Endothelial cell (in vitro differentiated cells): ENCODE measurements around the gene SEMA4D. TPM values are rescaled to one million over a fixed set of nuclear protein-coding genes. Genes with fewer than 3 reads are reported as not detected.

ENCODE experiments used
- DNase-seq: peaks from one replicate; pipeline ENCODE4 v3.0.0; 2021; ENCODE audit warnings: low spot score
- H3K27ac Mint-ChIP-seq: one replicate; pipeline ENCODE4 v1.8.0; 2021; ENCODE audit warnings: mixed read lengths, inconsistent platforms; ENCODE audit not compliant: unreplicated experiment
- H3K27me3 Mint-ChIP-seq: one replicate; pipeline ENCODE4 v1.8.0; 2021; ENCODE audit warnings: mild to moderate bottlenecking, moderate library complexity, mixed read lengths, inconsistent platforms; ENCODE audit not compliant: unreplicated experiment
- H3K36me3 Mint-ChIP-seq: one replicate; pipeline ENCODE4 v1.8.0; 2021; ENCODE audit warnings: mild to moderate bottlenecking, low read depth, mixed read lengths, inconsistent platforms; ENCODE audit not compliant: unreplicated experiment
- H3K4me1 Mint-ChIP-seq: one replicate; pipeline ENCODE4 v1.8.0; 2021; ENCODE audit warnings: mild to moderate bottlenecking, mixed read lengths, inconsistent platforms; ENCODE audit not compliant: unreplicated experiment
- H3K4me3 Mint-ChIP-seq: one replicate; pipeline ENCODE4 v1.8.0; 2021; ENCODE audit warnings: mild to moderate bottlenecking, mixed read lengths, inconsistent platforms; ENCODE audit not compliant: unreplicated experiment
- H3K9me3 Mint-ChIP-seq: one replicate; pipeline ENCODE4 v1.8.0; 2021; ENCODE audit warnings: mixed read lengths, inconsistent platforms; ENCODE audit not compliant: unreplicated experiment
- CTCF ChIP-seq: fragments of 200-600 bp; sonication (generic); IDR thresholded peaks from one replicate; pipeline ENCODE4 v1.5.0; 2021; ENCODE audit warnings: antibody characterized with exemption; ENCODE audit not compliant: unreplicated experiment
- total RNA-seq: library from RNA; stranded (reverse); fragmentation: NEBNext Ultra II Directional; extraction: Animal tissue kit (Norgen Biotek cat#: 25700); gene quantifications from one replicate; pipeline ENCODE4 v1.2.1, GENCODE V29; 2021; ENCODE audit not compliant: unreplicated experiment

The SEMA4D gene
- total RNA-seq, 1 donor from 2014 or later = 14.8 TPM

GRCh38 chr9:89489548-89490530 is 8.1 kb downstream of the SEMA4D start:
- no peaks in the 10 kb centered on the region for H3K9me3 Mint-ChIP-seq
- TF ChIP-seq CTCF = no peak
- no peak overlapping the region for H3K27ac Mint-ChIP-seq
- H3K4me3 Mint-ChIP-seq = no peak overlapping the region
- no peaks in the 10 kb centered on the region for H3K36me3 Mint-ChIP-seq
- H3K27me3 Mint-ChIP-seq = peaks cover 5% of the 10 kb centered on the region
- H3K4me1 Mint-ChIP-seq = peaks cover 10% of the 10 kb centered on the region
- DNase-seq = no peak

GRCh38 chr9:89488936-89489335 is 9.0 kb downstream of the SEMA4D start:
- Mint-ChIP-seq H3K4me1 (peaks cover 8% of the 10 kb centered on the region), H3K36me3 (no peaks in the 10 kb centered on the region), H3K27me3 (peaks cover 6% of the 10 kb centered on the region), H3K9me3 (no peaks in the 10 kb centered on the region), H3K4me3 (no peak overlapping the region), H3K27ac (no peak overlapping the region)
- no peak for TF ChIP-seq CTCF
- DNase-seq = no peak

- Mint-ChIP-seq H3K4me3 (no peak overlapping the region), H3K4me1 (peaks cover 4% of the 10 kb centered on the region), H3K27me3 (peaks cover 8% of the 10 kb centered on the region), H3K9me3 (no peaks in the 10 kb centered on the region), H3K36me3 (no peaks in the 10 kb centered on the region), H3K27ac (no peak overlapping the region)
- no peak for TF ChIP-seq CTCF
- DNase-seq = no peak
These were observed 9.8 kb downstream of the SEMA4D start for GRCh38 chr9:89488131-89488530.

GRCh38 chr9:89486681-89487080 is 11.2 kb downstream of the SEMA4D start:
- Mint-ChIP-seq H3K27ac (no peak overlapping the region), H3K4me1 (peaks cover 8% of the 10 kb centered on the region), H3K4me3 (no peak overlapping the region), H3K36me3 (no peaks in the 10 kb centered on the region), H3K27me3 (peaks cover 3% of the 10 kb centered on the region), H3K9me3 (no peaks in the 10 kb centered on the region)
- no peak for DNase-seq
- TF ChIP-seq CTCF = no peak
